ENCODE measurements around the gene FAF1.

FAF1 gene

DNA sequence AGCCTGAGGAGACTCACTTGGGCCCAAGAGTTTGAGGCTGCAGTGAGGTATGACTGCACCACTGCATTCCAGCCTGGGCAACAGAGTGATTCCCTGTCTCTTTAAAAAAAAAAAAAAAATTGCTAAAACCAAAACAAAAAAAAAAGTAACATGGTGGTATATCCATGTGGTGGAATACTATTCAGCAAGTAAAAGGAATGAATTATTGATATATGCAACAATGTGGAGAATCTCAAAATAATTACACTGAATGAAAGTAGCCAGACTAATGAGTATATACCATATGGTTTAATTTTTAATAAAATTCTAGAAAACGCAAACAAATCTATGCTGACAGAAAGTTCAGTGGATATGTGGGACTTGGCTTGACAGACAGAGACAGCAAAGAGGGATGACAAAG lies 456.6 kb downstream of the FAF1 start:
- H3K27ac ChIP-seq, result no peak overlapping the region
- H3K9ac ChIP-seq, result no peak overlapping the region
- no peak overlapping the region for H3K4me2 ChIP-seq (ENCODE audit: low read length)
- no peaks in the 10 kb centered on the region for H3K79me2 ChIP-seq
- H3K4me1 ChIP-seq, result no peaks in the 10 kb centered on the region
- no peaks in the 10 kb centered on the region for H3K9me3 ChIP-seq (ENCODE audit: control insufficient read depth, low read length)
- no peak overlapping the region for H3K4me3 ChIP-seq (ENCODE audit: low read depth, low read length)
- H3K36me3 ChIP-seq (ENCODE audit: control insufficient read depth, insufficient read depth, low read length), result no peaks in the 10 kb centered on the region
- TF ChIP-seq, protein P1, sequence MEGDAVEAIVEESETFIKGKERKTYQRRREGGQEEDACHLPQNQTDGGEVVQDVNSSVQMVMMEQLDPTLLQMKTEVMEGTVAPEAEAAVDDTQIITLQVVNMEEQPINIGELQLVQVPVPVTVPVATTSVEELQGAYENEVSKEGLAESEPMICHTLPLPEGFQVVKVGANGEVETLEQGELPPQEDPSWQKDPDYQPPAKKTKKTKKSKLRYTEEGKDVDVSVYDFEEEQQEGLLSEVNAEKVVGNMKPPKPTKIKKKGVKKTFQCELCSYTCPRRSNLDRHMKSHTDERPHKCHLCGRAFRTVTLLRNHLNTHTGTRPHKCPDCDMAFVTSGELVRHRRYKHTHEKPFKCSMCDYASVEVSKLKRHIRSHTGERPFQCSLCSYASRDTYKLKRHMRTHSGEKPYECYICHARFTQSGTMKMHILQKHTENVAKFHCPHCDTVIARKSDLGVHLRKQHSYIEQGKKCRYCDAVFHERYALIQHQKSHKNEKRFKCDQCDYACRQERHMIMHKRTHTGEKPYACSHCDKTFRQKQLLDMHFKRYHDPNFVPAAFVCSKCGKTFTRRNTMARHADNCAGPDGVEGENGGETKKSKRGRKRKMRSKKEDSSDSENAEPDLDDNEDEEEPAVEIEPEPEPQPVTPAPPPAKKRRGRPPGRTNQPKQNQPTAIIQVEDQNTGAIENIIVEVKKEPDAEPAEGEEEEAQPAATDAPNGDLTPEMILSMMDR (IDR thresholded peaks at IDR 0.05), result no peak
- H2AFZ ChIP-seq, result no peak overlapping the region
- no peaks in the 10 kb centered on the region for H3K27me3 ChIP-seq (ENCODE audit: control insufficient read depth, insufficient read depth, low read length)

DNA sequence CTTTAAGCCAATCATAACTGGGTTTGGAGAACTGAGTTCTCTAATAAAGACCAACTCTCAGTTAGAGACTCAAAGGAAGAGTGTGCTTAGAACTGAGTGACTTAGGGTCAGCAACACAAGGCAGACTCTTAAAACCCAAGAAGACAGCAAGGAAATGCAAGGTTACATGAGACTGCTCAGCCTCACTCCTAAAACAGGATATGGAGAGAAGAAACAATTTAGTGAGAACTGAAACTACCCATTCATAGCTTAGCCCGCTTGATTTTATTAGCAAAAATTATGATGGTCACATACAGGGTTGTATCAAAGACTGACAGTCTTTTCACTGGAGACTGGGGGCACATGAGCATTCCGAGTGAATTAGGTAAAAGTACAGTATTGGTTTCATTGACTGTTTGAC lies 457.9 kb downstream of the FAF1 start:
- no peaks in the 10 kb centered on the region for H3K36me3 ChIP-seq (ENCODE audit: control insufficient read depth, insufficient read depth, low read length)
- no peaks in the 10 kb centered on the region for H3K9me3 ChIP-seq (ENCODE audit: control insufficient read depth, low read length)
- no peaks in the 10 kb centered on the region for H3K4me1 ChIP-seq
- no peak overlapping the region for H3K9ac ChIP-seq
- no peaks in the 10 kb centered on the region for H3K79me2 ChIP-seq
- H3K4me3 ChIP-seq (ENCODE audit: low read depth, low read length), result no peak overlapping the region
- H2AFZ ChIP-seq, result no peak overlapping the region
- TF ChIP-seq, protein P1 (IDR thresholded peaks at IDR 0.05), result no peak
- no peak overlapping the region for H3K27ac ChIP-seq
- H3K4me2 ChIP-seq (ENCODE audit: low read length), result no peak overlapping the region
- no peaks in the 10 kb centered on the region for H3K27me3 ChIP-seq (ENCODE audit: control insufficient read depth, insufficient read depth, low read length)

DNA sequence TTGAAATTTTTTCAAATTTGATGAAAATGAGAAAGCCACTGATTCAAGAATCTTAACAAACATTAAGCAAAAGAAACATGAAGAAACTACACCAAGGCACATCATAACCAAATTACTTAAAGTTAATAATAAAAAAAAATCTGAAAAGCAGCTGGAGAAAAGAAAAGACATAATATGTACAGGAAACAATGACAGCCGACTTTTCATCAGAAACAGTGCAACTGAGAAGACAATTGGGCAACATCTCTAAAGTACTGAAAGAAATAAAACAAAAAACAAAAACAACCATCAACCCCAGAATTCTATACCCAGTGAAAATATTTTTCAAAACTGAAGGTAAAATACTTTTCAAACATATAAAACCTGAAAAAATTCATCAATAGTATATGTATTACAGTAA lies 463.1 kb downstream of the FAF1 start:
- H3K36me3 ChIP-seq (ENCODE audit: control insufficient read depth, insufficient read depth, low read length), result no peaks in the 10 kb centered on the region
- no peak overlapping the region for H2AFZ ChIP-seq
- H3K79me2 ChIP-seq, result no peaks in the 10 kb centered on the region
- no peak overlapping the region for H3K4me2 ChIP-seq (ENCODE audit: low read length)
- H3K27me3 ChIP-seq (ENCODE audit: control insufficient read depth, insufficient read depth, low read length), result no peaks in the 10 kb centered on the region
- no peaks in the 10 kb centered on the region for H3K9me3 ChIP-seq (ENCODE audit: control insufficient read depth, low read length)
- no peak overlapping the region for H3K9ac ChIP-seq
- no peaks in the 10 kb centered on the region for H3K4me1 ChIP-seq
- H3K4me3 ChIP-seq (ENCODE audit: low read depth, low read length), result no peak overlapping the region
- TF ChIP-seq, protein P1 (IDR thresholded peaks at IDR 0.05), result no peak
- no peak overlapping the region for H3K27ac ChIP-seq

DNA sequence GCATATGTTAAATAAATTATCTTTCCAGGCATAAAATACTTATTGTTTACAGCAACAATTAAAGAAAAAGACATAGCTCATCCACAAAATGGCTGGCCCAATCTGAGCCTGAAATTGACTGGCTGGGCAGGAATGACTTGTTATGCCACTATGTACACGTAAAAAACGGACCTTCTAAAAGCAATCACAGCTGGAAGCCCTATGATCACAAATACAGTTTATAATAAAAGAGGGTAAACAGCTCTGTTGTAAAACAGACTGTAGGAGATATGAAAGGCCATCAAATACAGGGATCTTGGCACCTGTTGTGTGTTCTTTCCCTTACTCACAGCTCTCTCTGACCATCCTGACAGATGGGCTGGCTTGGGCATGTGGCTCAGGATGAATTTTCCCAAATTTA lies 466.4 kb downstream of the FAF1 start:
- TF ChIP-seq, protein P1 (IDR thresholded peaks at IDR 0.05), result no peak
- no peak overlapping the region for H3K9ac ChIP-seq
- no peaks in the 10 kb centered on the region for H3K9me3 ChIP-seq (ENCODE audit: control insufficient read depth, low read length)
- H3K4me1 ChIP-seq, result no peaks in the 10 kb centered on the region
- no peak overlapping the region for H2AFZ ChIP-seq
- no peaks in the 10 kb centered on the region for H3K79me2 ChIP-seq
- no peaks in the 10 kb centered on the region for H3K27me3 ChIP-seq (ENCODE audit: control insufficient read depth, insufficient read depth, low read length)
- no peak overlapping the region for H3K4me3 ChIP-seq (ENCODE audit: low read depth, low read length)
- H3K36me3 ChIP-seq (ENCODE audit: control insufficient read depth, insufficient read depth, low read length), result no peaks in the 10 kb centered on the region
- H3K4me2 ChIP-seq (ENCODE audit: low read length), result no peak overlapping the region
- no peak overlapping the region for H3K27ac ChIP-seq

DNA sequence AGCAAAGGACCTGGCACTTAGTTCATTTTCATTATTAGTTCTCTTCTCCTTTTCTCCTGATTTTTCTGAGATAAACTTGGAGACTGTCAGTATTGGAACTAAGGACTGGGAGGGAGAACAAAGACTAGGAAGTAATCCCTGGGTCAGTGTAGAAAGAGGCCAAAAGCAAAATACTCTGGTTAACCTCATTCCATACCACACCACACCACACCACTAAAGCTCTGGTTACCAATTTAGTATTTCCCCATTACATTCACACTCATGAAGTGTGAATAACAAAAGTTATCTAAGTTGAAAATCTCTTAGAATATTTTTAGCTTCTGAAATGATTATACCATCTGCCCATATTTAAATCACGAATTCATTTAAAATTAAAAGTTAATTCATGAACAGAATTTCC lies 467.9 kb downstream of the FAF1 start:
- H3K9me3 ChIP-seq (ENCODE audit: control insufficient read depth, low read length), result no peaks in the 10 kb centered on the region
- no peaks in the 10 kb centered on the region for H3K4me1 ChIP-seq
- TF ChIP-seq, protein P1 (IDR thresholded peaks at IDR 0.05), result no peak
- H3K4me3 ChIP-seq (ENCODE audit: low read depth, low read length), result no peak overlapping the region
- no peaks in the 10 kb centered on the region for H3K36me3 ChIP-seq (ENCODE audit: control insufficient read depth, insufficient read depth, low read length)
- no peaks in the 10 kb centered on the region for H3K79me2 ChIP-seq
- H3K27me3 ChIP-seq (ENCODE audit: control insufficient read depth, insufficient read depth, low read length), result no peaks in the 10 kb centered on the region
- H3K27ac ChIP-seq, result no peak overlapping the region
- H3K4me2 ChIP-seq (ENCODE audit: low read length), result no peak overlapping the region
- no peak overlapping the region for H2AFZ ChIP-seq
- H3K9ac ChIP-seq, result no peak overlapping the region

Data from parathyroid adenoma (tissue), 2 donors.